Loucy (cell line): ENCODE measurements around the gene MAP2.

Experiments used
- H2AFZ ChIP-seq: fragments of 200-600 bp; sonication (generic); 2 replicates; pipeline ENCODE4 v1.6.0; 2016; ENCODE audit warnings: antibody characterized with exemption, mild to moderate bottlenecking, low read length, moderate library complexity
- H3F3A ChIP-seq: fragments of 200-600 bp; 2 replicates; pipeline ENCODE4 v1.6.0; 2016; ENCODE audit warnings: antibody characterized with exemption, low read depth, mild to moderate bottlenecking
- H3K27me3 ChIP-seq: fragments of 200-600 bp; sonication (generic); 2 replicates; pipeline ENCODE4 v1.6.1; 2014; ENCODE audit warnings: low read length, mild to moderate bottlenecking; ENCODE audit not compliant: insufficient read depth, poor library complexity, severe bottlenecking
- H3K36me3 ChIP-seq: fragments of 200-600 bp; sonication (generic); 2 replicates; pipeline ENCODE4 v1.6.1; 2016; ENCODE audit warnings: low read length; ENCODE audit not compliant: insufficient read depth
- H3K4me1 ChIP-seq: fragments of 200-600 bp; sonication (generic); 2 replicates; pipeline ENCODE4 v1.5.1; 2014; ENCODE audit warnings: low read length, mild to moderate bottlenecking; ENCODE audit not compliant: insufficient read depth, poor library complexity, severe bottlenecking
- H3K4me2 ChIP-seq: fragments of 200-600 bp; sonication (generic); 2 replicates; pipeline ENCODE4 v1.6.0; 2014; ENCODE audit warnings: antibody characterized with exemption, low read length, low read depth, mild to moderate bottlenecking; ENCODE audit not compliant: poor library complexity, severe bottlenecking
- H3K4me3 ChIP-seq: fragments of 200-600 bp; sonication (generic); 2 replicates; pipeline ENCODE4 v1.5.1; 2014; ENCODE audit warnings: low read length, mild to moderate bottlenecking, mixed read lengths; ENCODE audit not compliant: poor library complexity, severe bottlenecking
- H3K79me2 ChIP-seq: fragments of 200-600 bp; sonication (generic); 2 replicates; pipeline ENCODE4 v1.6.1; 2014; ENCODE audit warnings: low read length; ENCODE audit not compliant: insufficient read depth
- H3K9ac ChIP-seq: fragments of 200-600 bp; sonication (generic); 2 replicates; pipeline ENCODE4 v1.6.0; 2014; ENCODE audit warnings: mild to moderate bottlenecking, low read depth, low read length, moderate library complexity; ENCODE audit not compliant: poor library complexity, severe bottlenecking
- H3K9me2 ChIP-seq: fragments of 200-600 bp; sonication (generic); replicated peaks from 2 replicates; pipeline ENCODE4 v1.6.1; 2016; ENCODE audit warnings: low read depth, low read length, mixed read lengths
- H3K9me3 ChIP-seq: fragments of 200-600 bp; sonication (generic); 2 replicates; pipeline ENCODE4 v1.6.1; 2014; ENCODE audit warnings: mild to moderate bottlenecking, antibody characterized with exemption, low read length, low read depth; ENCODE audit not compliant: insufficient read depth
- H4K20me1 ChIP-seq: fragments of 200-600 bp; sonication (generic); 2 replicates; pipeline ENCODE4 v1.6.0; 2014; ENCODE audit warnings: antibody characterized with exemption, low read length, mild to moderate bottlenecking; ENCODE audit not compliant: insufficient read depth, poor library complexity, severe bottlenecking
- EZH2phosphoT487 ChIP-seq: fragments of 200-600 bp; IDR thresholded peaks from 2 replicates; pipeline ENCODE4 v1.6.1; 2018; ENCODE audit warnings: antibody characterized with exemption, mild to moderate bottlenecking, moderate library complexity, borderline replicate concordance
- TF ChIP-seq, protein P1 (sequence below): fragments of 200-600 bp; sonication (generic); conservative IDR thresholded peaks from 2 replicates; pipeline ENCODE4 v1.5.1; 2014; ENCODE audit warnings: mild to moderate bottlenecking, antibody characterized with exemption, low read length

The MAP2 gene

DNA sequence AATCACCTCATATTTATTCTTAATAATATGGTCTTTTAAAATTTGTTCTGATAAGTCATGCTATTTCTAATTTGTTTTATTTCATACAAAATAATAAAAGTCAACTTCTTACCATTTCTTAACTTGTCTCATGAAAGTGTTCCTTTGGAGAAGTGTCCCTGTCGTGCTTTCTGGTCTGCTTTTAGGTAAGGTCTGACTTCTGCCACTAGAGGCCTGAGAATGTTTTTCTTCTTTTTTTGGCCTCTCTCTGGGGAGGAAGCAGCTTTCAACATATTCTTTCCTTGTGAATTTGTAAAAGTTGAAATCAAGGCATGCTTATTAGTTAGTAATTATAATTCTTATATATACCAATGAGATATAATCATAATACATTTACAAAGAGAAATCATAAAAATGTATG, 39.4 kb downstream of the MAP2 start:
- no peak overlapping the region for H3K4me2 ChIP-seq
- no peaks in the 10 kb centered on the region for H3K9me2 ChIP-seq
- H3K79me2 ChIP-seq, result no peaks in the 10 kb centered on the region
- H3K9ac ChIP-seq, result no peak overlapping the region
- no peaks in the 10 kb centered on the region for H4K20me1 ChIP-seq
- no peaks in the 10 kb centered on the region for H3K36me3 ChIP-seq
- no peak for TF ChIP-seq EZH2phosphoT487
- TF ChIP-seq, protein P1, sequence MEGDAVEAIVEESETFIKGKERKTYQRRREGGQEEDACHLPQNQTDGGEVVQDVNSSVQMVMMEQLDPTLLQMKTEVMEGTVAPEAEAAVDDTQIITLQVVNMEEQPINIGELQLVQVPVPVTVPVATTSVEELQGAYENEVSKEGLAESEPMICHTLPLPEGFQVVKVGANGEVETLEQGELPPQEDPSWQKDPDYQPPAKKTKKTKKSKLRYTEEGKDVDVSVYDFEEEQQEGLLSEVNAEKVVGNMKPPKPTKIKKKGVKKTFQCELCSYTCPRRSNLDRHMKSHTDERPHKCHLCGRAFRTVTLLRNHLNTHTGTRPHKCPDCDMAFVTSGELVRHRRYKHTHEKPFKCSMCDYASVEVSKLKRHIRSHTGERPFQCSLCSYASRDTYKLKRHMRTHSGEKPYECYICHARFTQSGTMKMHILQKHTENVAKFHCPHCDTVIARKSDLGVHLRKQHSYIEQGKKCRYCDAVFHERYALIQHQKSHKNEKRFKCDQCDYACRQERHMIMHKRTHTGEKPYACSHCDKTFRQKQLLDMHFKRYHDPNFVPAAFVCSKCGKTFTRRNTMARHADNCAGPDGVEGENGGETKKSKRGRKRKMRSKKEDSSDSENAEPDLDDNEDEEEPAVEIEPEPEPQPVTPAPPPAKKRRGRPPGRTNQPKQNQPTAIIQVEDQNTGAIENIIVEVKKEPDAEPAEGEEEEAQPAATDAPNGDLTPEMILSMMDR, result peak; percentile 44
- no peak overlapping the region for H2AFZ ChIP-seq
- H3K4me1 ChIP-seq, result no peaks in the 10 kb centered on the region
- no peaks in the 10 kb centered on the region for H3K9me3 ChIP-seq
- H3K27me3 ChIP-seq, result no peaks in the 10 kb centered on the region
- H3K4me3 ChIP-seq, result no peak overlapping the region
- H3F3A ChIP-seq, result no peaks in the 10 kb centered on the region

DNA sequence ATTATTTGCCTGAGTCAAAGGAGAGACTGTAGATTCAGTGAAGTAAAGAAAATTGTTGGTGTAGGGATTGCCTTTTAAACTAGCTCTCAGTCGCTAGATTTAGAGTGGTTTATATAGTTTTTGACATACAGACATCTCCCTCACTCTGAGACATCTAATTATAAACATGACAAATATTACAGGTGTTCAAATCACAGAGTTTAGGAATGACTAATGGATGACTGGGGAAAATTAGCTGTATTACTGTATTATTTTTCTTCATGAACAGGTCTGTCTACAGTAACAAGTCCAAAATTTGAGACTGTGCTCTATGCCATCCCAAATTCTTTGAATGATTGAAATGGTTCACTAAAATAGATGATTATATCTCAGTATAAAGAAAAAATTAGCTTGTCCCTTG, 40.0 kb downstream of the MAP2 start:
- Histone ChIP-seq H4K20me1 (no peaks in the 10 kb centered on the region), H3K27me3 (no peaks in the 10 kb centered on the region), H3F3A (no peaks in the 10 kb centered on the region), H3K4me2 (no peak overlapping the region), H2AFZ (no peak overlapping the region), H3K4me1 (no peaks in the 10 kb centered on the region), H3K9ac (no peak overlapping the region), H3K79me2 (no peaks in the 10 kb centered on the region), H3K9me2 (no peaks in the 10 kb centered on the region), H3K4me3 (no peak overlapping the region), H3K9me3 (no peaks in the 10 kb centered on the region), H3K36me3 (no peaks in the 10 kb centered on the region)
- TF ChIP-seq, protein P1, result no peak
- TF ChIP-seq EZH2phosphoT487, result no peak

DNA sequence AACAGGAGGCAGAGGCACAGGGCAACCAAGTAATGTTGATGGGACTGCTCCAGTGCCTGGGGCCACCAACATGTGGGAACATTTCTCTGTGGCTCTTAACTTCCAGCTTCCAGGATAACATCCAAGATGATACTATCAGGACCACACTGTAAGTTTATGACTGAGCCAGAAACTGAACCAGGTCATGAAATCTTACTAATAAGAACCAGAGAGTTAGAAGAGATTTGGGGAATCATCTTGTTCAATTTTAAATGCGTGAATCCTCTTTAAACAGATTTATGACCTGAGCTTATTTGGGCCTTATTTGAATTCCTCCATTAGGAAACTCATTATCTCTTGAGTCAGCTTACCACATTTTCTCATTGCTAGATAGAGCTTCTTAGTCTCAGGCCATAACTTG, 45.0 kb downstream of the MAP2 start:
- Histone ChIP-seq H3K27me3 (no peaks in the 10 kb centered on the region), H3K4me1 (no peaks in the 10 kb centered on the region), H3K79me2 (no peaks in the 10 kb centered on the region), H3K36me3 (no peaks in the 10 kb centered on the region), H3K4me2 (no peak overlapping the region), H2AFZ (no peak overlapping the region), H3K4me3 (no peak overlapping the region), H3K9me3 (no peaks in the 10 kb centered on the region), H4K20me1 (no peaks in the 10 kb centered on the region), H3K9ac (no peak overlapping the region), H3K9me2 (no peaks in the 10 kb centered on the region), H3F3A (no peaks in the 10 kb centered on the region)
- TF ChIP-seq EZH2phosphoT487, result no peak
- TF ChIP-seq, protein P1, result no peak
